ENCODE results near the gene PLXNA2.

DNA sequence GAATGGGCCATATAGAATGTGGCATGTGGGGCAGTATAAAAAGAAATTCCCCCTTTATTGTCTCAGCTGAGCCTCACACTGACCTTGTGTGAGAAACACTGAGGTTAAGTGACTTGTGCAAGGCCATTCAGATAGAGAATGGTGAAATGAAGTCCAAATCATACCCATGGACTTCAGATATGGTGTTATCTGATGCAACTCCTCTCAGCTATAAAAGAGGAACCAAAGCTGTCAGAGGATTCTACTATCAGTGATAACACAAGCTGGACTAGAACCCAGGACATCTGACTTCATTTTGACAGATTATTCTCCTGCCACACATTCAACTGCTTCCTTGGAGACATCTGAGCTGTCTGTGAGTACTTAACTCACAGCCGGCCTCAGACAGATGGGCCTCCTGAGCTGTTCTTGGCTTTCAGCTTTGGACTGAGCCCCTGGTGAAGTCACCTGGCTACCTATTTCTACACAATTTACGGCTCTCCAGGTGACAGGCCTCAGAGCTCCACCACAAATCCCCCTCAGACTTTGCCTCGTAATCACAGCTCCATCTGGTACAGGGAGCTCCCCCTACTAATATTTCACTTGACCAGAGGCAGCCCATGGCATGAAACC is 104.6 kb downstream of the PLXNA2 start:
- TF ChIP-seq POLR2A (IDR thresholded peaks at IDR 0.05) (no peak), EP300 (IDR thresholded peaks at IDR 0.05) (no peak)
- TF ChIP-seq, protein P1, sequence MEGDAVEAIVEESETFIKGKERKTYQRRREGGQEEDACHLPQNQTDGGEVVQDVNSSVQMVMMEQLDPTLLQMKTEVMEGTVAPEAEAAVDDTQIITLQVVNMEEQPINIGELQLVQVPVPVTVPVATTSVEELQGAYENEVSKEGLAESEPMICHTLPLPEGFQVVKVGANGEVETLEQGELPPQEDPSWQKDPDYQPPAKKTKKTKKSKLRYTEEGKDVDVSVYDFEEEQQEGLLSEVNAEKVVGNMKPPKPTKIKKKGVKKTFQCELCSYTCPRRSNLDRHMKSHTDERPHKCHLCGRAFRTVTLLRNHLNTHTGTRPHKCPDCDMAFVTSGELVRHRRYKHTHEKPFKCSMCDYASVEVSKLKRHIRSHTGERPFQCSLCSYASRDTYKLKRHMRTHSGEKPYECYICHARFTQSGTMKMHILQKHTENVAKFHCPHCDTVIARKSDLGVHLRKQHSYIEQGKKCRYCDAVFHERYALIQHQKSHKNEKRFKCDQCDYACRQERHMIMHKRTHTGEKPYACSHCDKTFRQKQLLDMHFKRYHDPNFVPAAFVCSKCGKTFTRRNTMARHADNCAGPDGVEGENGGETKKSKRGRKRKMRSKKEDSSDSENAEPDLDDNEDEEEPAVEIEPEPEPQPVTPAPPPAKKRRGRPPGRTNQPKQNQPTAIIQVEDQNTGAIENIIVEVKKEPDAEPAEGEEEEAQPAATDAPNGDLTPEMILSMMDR (IDR thresholded peaks at IDR 0.05) = no peak
